GM12891 (cell line): ENCODE results near the gene NEDD4L.

Source experiments
- DNase-seq: peaks from one replicate; pipeline ENCODE4 v3.0.0; 2011; ENCODE audit warnings: low spot score; ENCODE audit not compliant: insufficient read length
- FAIRE-seq: peaks from 2 replicates; lab custom pipeline; 2011; peaks lifted over from hg19 to GRCh38; lab: Jason Lieb, UNC
- PAX5 ChIP-seq: IDR thresholded peaks from 2 replicates; pipeline ENCODE4 v1.6.1; 2011; ENCODE audit warnings: low read length, moderate library complexity, mild to moderate bottlenecking; ENCODE audit not compliant: insufficient read depth, severe bottlenecking
- POLR2A ChIP-seq: IDR thresholded peaks from 2 replicates; pipeline ENCODE4 v1.6.1; 2011; ENCODE audit warnings: low read depth, low read length, control low read depth
- POLR2AphosphoS5 ChIP-seq: IDR thresholded peaks from 2 replicates; pipeline ENCODE4 v1.6.1; 2011; ENCODE audit warnings: low read depth, low read length, control low read depth
- POU2F2 ChIP-seq: IDR thresholded peaks from 2 replicates; pipeline ENCODE4 v1.6.1; 2011; ENCODE audit warnings: low read depth, mild to moderate bottlenecking, control low read depth, low read length, moderate library complexity
- SPI1 ChIP-seq: IDR thresholded peaks from 2 replicates; pipeline ENCODE4 v1.6.1; 2011; ENCODE audit warnings: low read depth, low read length, control low read depth
- TAF1 ChIP-seq: IDR thresholded peaks from 2 replicates; pipeline ENCODE4 v1.6.1; 2011; ENCODE audit warnings: low read depth, low read length, control low read depth

The NEDD4L gene

GRCh38 chr18:58412844-58413666, 369.0 kb downstream of the NEDD4L start:
- TF ChIP-seq POLR2AphosphoS5, result no peak
- TF ChIP-seq POU2F2, result no peak
- TF ChIP-seq POLR2A, result no peak
- TF ChIP-seq TAF1, result no peak
- no peak for TF ChIP-seq PAX5
- TF ChIP-seq SPI1, result no peak
- DNase-seq (no peak), FAIRE-seq (no peak)

- TF ChIP-seq TAF1, result no peak
- TF ChIP-seq POLR2AphosphoS5, result no peak
- TF ChIP-seq POU2F2, result no peak
- no peak for TF ChIP-seq SPI1
- no peak for TF ChIP-seq PAX5
- no peak for TF ChIP-seq POLR2A
These were observed 369.9 kb downstream of the NEDD4L start for GRCh38 chr18:58413667-58414628.

GRCh38 chr18:58416014-58416703, 372.1 kb downstream of the NEDD4L start:
- no peak for FAIRE-seq
- TF ChIP-seq SPI1, result no peak
- no peak for TF ChIP-seq TAF1
- no peak for TF ChIP-seq POLR2A
- TF ChIP-seq PAX5, result no peak
- no peak for TF ChIP-seq POLR2AphosphoS5
- TF ChIP-seq POU2F2, result no peak
- no peak for DNase-seq

More at GRCh38 chr18:58413667-58414628, 369.9 kb downstream of the NEDD4L start:
- no peak for DNase-seq
- no peak for FAIRE-seq

GRCh38 chr18:58416704-58417683, 373.0 kb downstream of the NEDD4L start:
- no peak for DNase-seq
- no peak for FAIRE-seq
- TF ChIP-seq POLR2A (no peak), SPI1 (no peak), POLR2AphosphoS5 (no peak), PAX5 (no peak), POU2F2 (no peak), TAF1 (no peak)

GRCh38 chr18:58417752-58418151, 373.7 kb downstream of the NEDD4L start:
- FAIRE-seq (no peak), DNase-seq (no peak)
- TF ChIP-seq POLR2A (no peak), POU2F2 (no peak), SPI1 (no peak), PAX5 (no peak), TAF1 (no peak), POLR2AphosphoS5 (no peak)

GRCh38 chr18:58418361-58418760, 374.3 kb downstream of the NEDD4L start:
- TF ChIP-seq POLR2A (no peak), TAF1 (no peak), POLR2AphosphoS5 (no peak), SPI1 (no peak), POU2F2 (no peak), PAX5 (no peak)
- no peak for FAIRE-seq

GRCh38 chr18:58419587-58420199, 375.7 kb downstream of the NEDD4L start:
- TF ChIP-seq PAX5, result no peak
- TF ChIP-seq TAF1, result no peak
- TF ChIP-seq SPI1, result no peak
- no peak for TF ChIP-seq POU2F2
- DNase-seq, result no peak
- FAIRE-seq, result peak; percentile 28

More at GRCh38 chr18:58418361-58418760, 374.3 kb downstream of the NEDD4L start:
- no peak for DNase-seq
